T-cell (primary cell): ENCODE measurements around the gene FANCL. TPM values are rescaled to one million over a fixed set of nuclear protein-coding genes. Genes with fewer than 3 reads are reported as not detected.
"Not testable (repeated sequence)": the region's sequence is repeated elsewhere in the genome, so short reads cannot be mapped to it uniquely, and the experiment has no call there.

ENCODE experiments used
- ATAC-seq, 4 experiments: fragments of 200-7000 bp in 3 of 4; fragments of 150-1000 bp in 1 of 4; cut with Tn5 transposase; replicated peaks in 1 of 4; 1 replicate in 3 of 4; 2 replicates in 1 of 4; pipeline ENCODE4 v1.10.0; 2021; ENCODE audit warnings: moderate library complexity in 3 of 4, mild to moderate bottlenecking in 2 of 4, moderate number of reproducible peaks in 1 of 4
- CTCF ChIA-PET, 2 donors: fragments of 300-600 bp; sonication (Branson Sonifier 250); formaldehyde crosslinking; loops; one replicate each; lab custom pipeline; 2022; ENCODE audit warnings: antibody characterized with exemption in 2 of 2; lab: Charles Lee
- POLR2A ChIA-PET, 2 donors: fragments of 300-600 bp; sonication (Branson Sonifier 250); formaldehyde crosslinking; loops; one replicate each; lab custom pipeline; 2022; ENCODE audit warnings: antibody characterized with exemption in 2 of 2; lab: Charles Lee
- DNase-seq, 35 experiments: peaks; one replicate each; pipeline versions ENCODE4 v3.0.0 to v3.0.0-alpha.2; 2013 to 2023
- H3K27ac ChIP-seq: one replicate; pipeline ENCODE4 v1.5.1; 2013; ENCODE audit warnings: low read length
- H3K27me3 ChIP-seq, 2 experiments: replicated peaks in 1 of 2; 1 replicate in 1 of 2; 2 replicates in 1 of 2; pipeline versions ENCODE4 v1.6.1 to v1.7.0; 2013; ENCODE audit warnings: low read length in 1 of 2, mixed read lengths in 1 of 2; ENCODE audit not compliant: control insufficient read depth in 2 of 2, insufficient read depth in 2 of 2; ENCODE audit errors: extremely low read depth in 1 of 2
- H3K36me3 ChIP-seq, 2 donors: 1 replicate in 1 of 2; 2 replicates in 1 of 2; pipeline versions ENCODE4 v1.6.1 to v1.7.0; 2013; ENCODE audit warnings: low read length in 1 of 2; ENCODE audit not compliant: control insufficient read depth in 2 of 2, insufficient read depth in 1 of 2; ENCODE audit errors: extremely low read depth in 1 of 2
- H3K4me1 ChIP-seq, 2 experiments: 1 replicate in 1 of 2; 2 replicates in 1 of 2; pipeline versions ENCODE4 v1.6.1 to v1.7.0; 2013; ENCODE audit warnings: low read length in 2 of 2, mixed read lengths in 1 of 2; ENCODE audit not compliant: insufficient read depth in 2 of 2, control insufficient read depth in 1 of 2; ENCODE audit errors: extremely low read depth in 1 of 2
- H3K4me3 ChIP-seq, 2 donors: 1 replicate in 1 of 2; 2 replicates in 1 of 2; pipeline versions ENCODE4 v1.5.1 to v1.7.0; 2013; ENCODE audit warnings: mild to moderate bottlenecking in 2 of 2, low read length in 1 of 2, moderate library complexity in 1 of 2; ENCODE audit not compliant: control insufficient read depth in 1 of 2; ENCODE audit errors: extremely low read depth in 1 of 2
- H3K9me3 ChIP-seq: 2 replicates; pipeline ENCODE4 v1.7.0; 2013
- H3K27ac Mint-ChIP-seq, 2 donors: one replicate each; pipeline ENCODE4 v1.8.0; 2020 to 2021; ENCODE audit warnings: mild to moderate bottlenecking in 2 of 2, mixed read lengths in 2 of 2
- H3K27me3 Mint-ChIP-seq, 2 donors: one replicate each; pipeline ENCODE4 v1.8.0; 2021 to 2022; ENCODE audit warnings: mixed read lengths in 2 of 2
- H3K36me3 Mint-ChIP-seq: one replicate; pipeline ENCODE4 v1.8.0; 2021; ENCODE audit warnings: mixed read lengths
- H3K4me1 Mint-ChIP-seq, 3 donors: one replicate each; pipeline ENCODE4 v1.8.0; 2020 to 2022; ENCODE audit warnings: mixed read lengths in 3 of 3, mild to moderate bottlenecking in 1 of 3
- H3K4me3 Mint-ChIP-seq, 3 donors: one replicate each; pipeline ENCODE4 v1.8.0; 2020 to 2022; ENCODE audit warnings: mild to moderate bottlenecking in 3 of 3, mixed read lengths in 3 of 3, moderate library complexity in 3 of 3
- H3K9me3 Mint-ChIP-seq, 3 donors: one replicate each; pipeline ENCODE4 v1.8.0; 2020 to 2022; ENCODE audit warnings: mixed read lengths in 3 of 3
- WGBS: methylation state at CpG from one replicate; pipeline ENCODE4 v1.1.5; 2013; ENCODE audit warnings: missing lambda C conversion rate; ENCODE audit not compliant: insufficient coverage; 5-methylcytosine and 5-hydroxymethylcytosine counted together
- total RNA-seq, 35 experiments: library from RNA in 6 of 35; stranded (reverse) in 6 of 35; fragments of 120-200 nt in 1 of 35; gene quantifications; one replicate each; pipeline versions ENCODE4 v1.2.1 to v1.2.4 and lab custom pipeline; 2013 to 2026

FANCL gene
- total RNA-seq, 5 donors from 2014 or later (not counting 1 experiment from before 2014, with no cell fraction given), result 2.4 to 7.4 (median 5.2) TPM

DNA sequence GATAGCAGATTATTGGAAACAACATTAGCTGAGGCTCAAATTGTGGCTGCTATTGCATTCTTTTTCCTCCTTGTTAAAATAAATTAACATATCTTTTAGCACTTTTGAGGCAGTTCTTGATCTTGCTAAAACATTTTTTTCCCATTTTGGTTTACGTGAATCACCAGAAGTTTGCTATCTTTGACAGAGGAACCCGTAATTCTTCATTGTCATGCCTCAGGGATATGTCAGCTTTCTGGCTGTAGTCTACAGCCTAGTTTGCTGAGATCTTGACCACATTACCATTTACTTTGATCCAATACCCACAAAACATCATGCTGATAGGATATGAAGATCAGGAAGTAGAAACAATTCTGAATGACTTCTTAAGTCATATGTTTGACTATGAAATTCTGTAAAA, 25.1 kb upstream of the FANCL start:
- Mint-ChIP-seq H3K4me3 (no peak overlapping the region), H3K4me1 (no peaks in the 10 kb centered on the region), H3K36me3 (no peaks in the 10 kb centered on the region), H3K9me3 (no peaks in the 10 kb centered on the region), H3K27me3 (peaks cover 0 to 4% of the 10 kb centered on the region in 2 donors), H3K27ac (no peak overlapping the region)
- Histone ChIP-seq H3K36me3 (no peaks in the 10 kb centered on the region), H3K4me3 (no peak overlapping the region), H3K9me3 (no peaks in the 10 kb centered on the region), H3K4me1 (no peaks in the 10 kb centered on the region), H3K27me3 (no peaks in the 10 kb centered on the region), H3K27ac (no peak overlapping the region)
- POLR2A ChIA-PET, result no interaction called here
- WGBS, result 100% methylated on average over 2 of the region's 2 CpGs
- ATAC-seq (no peak), DNase-seq (no peak)
- CTCF ChIA-PET, result no interaction called here

DNA sequence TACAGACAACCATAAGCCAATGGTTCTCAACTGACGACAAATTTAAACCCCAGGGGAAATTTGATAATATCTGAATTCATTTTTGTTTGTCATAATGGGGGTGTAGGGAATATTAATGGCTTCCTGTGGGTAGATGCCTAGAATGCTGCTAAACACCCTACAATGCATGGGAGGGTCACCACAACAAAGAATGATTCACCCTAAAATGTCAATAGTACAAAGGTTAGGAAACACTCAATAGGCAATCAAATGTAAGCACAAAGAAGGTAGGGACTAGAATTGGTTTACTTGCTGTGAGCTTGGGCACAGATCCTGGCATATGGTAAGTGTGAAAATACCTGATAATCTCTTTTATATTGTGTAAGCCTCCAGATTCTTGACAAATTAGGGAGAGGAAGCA, 20.1 kb upstream of the FANCL start:
- POLR2A ChIA-PET, result no interaction called here
- no peak overlapping the region for H3K4me3 Mint-ChIP-seq
- Histone ChIP-seq H3K36me3 (no peaks in the 10 kb centered on the region), H3K4me3 (no peak overlapping the region), H3K4me1 (no peaks in the 10 kb centered on the region), H3K9me3 (no peaks in the 10 kb centered on the region), H3K27ac (no peak overlapping the region), H3K27me3 (no peaks in the 10 kb centered on the region)
- WGBS, result no CpG with 5 or more reads among the region's 1 CpG
- H3K27me3 Mint-ChIP-seq, result peaks cover 0 to 7% of the 10 kb centered on the region in 2 donors
- no peaks in the 10 kb centered on the region for H3K36me3 Mint-ChIP-seq
- CTCF ChIA-PET, result no interaction called here
- H3K27ac Mint-ChIP-seq, result no peak overlapping the region
- no peaks in the 10 kb centered on the region for H3K9me3 Mint-ChIP-seq
- H3K4me1 Mint-ChIP-seq, result no peaks in the 10 kb centered on the region
- DNase-seq (no peak), ATAC-seq (no peak)

DNA sequence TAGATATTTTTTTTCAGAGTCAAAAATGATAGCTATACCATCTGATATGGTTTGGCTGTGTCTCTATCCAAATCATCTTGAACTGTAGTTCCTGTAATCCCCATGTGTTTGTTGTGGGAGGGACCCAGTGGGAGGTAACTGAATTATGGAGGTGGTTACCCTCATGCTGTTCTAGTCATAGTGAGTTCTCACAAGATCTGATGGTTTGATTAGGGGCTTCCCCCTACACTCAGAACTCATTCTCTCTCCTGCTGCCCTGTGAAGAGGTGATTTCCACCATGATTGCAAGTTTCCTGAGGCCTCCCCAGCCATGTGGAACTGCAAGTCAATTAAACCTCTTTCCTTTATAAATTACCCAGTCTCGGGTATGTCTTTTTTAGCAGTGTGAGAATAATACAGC, 17.3 kb upstream of the FANCL start:
- H3K4me1 ChIP-seq, H3K36me3 ChIP-seq, H3K4me1 Mint-ChIP-seq, H3K27ac ChIP-seq, POLR2A ChIA-PET, H3K4me3 ChIP-seq, H3K27me3 ChIP-seq, H3K4me3 Mint-ChIP-seq, H3K9me3 Mint-ChIP-seq, DNase-seq, ATAC-seq, H3K27ac Mint-ChIP-seq, H3K36me3 Mint-ChIP-seq, H3K27me3 Mint-ChIP-seq, H3K9me3 ChIP-seq: not testable (repeated sequence)
- CTCF ChIA-PET, result interaction anchor here in 1 of 2 donors (0.6 kb wide), 1 partner anchor 30 kb away, joined by 3 read pairs; no protein-coding TSS in a partner anchor
- no CpG with 5 or more reads among the region's 1 CpG for WGBS

DNA sequence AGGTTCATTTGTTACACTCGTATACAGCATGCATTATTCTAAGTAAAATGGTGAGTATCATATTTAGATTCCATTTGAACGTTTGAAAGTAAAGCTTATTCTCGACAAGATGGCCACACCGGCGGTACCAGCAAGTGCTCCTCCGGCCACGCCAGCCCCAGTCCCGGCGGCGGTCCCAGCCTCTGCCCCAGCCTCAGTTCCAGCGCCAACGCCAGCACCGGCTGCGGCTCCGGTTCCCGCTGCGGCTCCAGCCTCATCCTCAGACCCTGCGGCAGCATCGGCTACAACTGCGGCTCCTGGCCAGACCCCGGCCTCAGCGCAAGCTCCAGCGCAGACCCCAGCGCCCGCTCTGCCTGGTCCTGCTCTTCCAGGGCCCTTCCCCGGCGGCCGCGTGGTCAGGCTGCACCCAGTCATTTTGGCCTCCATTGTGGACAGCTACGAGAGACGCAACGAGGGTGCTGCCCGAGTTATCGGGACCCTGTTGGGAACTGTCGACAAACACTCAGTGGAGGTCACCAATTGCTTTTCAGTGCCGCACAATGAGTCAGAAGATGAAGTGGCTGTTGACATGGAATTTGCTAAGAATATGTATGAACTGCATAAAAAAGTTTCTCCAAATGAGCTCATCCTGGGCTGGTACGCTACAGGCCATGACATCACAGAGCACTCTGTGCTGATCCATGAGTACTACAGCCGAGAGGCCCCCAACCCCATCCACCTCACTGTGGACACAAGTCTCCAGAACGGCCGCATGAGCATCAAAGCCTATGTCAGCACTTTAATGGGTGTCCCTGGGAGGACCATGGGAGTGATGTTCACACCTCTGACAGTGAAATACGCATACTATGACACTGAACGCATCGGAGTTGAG, 10.4 kb upstream of the FANCL start:
- H3K27ac ChIP-seq, H3K27ac Mint-ChIP-seq, H3K9me3 Mint-ChIP-seq, ATAC-seq, H3K27me3 Mint-ChIP-seq, H3K4me3 ChIP-seq, H3K36me3 Mint-ChIP-seq, H3K9me3 ChIP-seq, CTCF ChIA-PET, H3K27me3 ChIP-seq, H3K4me1 ChIP-seq, DNase-seq, H3K4me3 Mint-ChIP-seq, H3K36me3 ChIP-seq, POLR2A ChIA-PET, H3K4me1 Mint-ChIP-seq: not testable (repeated sequence)
- 95% methylated on average over 22 of the region's 43 CpGs for WGBS

DNA sequence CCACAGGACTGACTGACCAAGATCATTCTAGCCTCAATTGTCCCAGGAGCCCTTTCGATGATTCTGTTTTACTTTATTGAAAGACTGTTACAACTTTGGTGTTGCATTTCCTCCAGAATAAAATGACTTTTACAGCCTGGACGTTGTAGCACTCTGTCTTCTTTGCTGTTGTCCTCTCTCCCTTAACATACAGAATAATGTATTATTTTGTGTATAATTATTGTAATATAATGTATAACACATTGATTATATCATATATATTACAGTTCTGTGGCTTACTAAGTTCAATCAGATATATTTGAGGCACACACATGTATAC, 380 bp upstream of the FANCL start:
- Histone ChIP-seq H3K27me3 (no peaks in the 10 kb centered on the region), H3K4me3 (peak overlapping the region; percentile 91 to 100), H3K27ac (peak overlapping the region; percentile 54), H3K36me3 (no peaks in the 10 kb centered on the region), H3K9me3 (no peaks in the 10 kb centered on the region), H3K4me1 (peaks cover 0 to 4% of the 10 kb centered on the region in 2 experiments)
- Mint-ChIP-seq H3K27ac (peak overlapping the region; percentile 61 to 80), H3K36me3 (no peaks in the 10 kb centered on the region), H3K4me1 (peaks cover 10 to 35% (median 33%) of the 10 kb centered on the region in 3 donors), H3K9me3 (no peaks in the 10 kb centered on the region), H3K27me3 (peaks cover 0 to 5% of the 10 kb centered on the region in 2 donors), H3K4me3 (peak overlapping the region; percentile 92 to 97 (median 92))
- no CpG with 5 or more reads among the region's 2 CpGs for WGBS
- ChIA-PET CTCF (no interaction called here), POLR2A (no interaction called here)
- ATAC-seq (no peak), DNase-seq (no peak)

DNA sequence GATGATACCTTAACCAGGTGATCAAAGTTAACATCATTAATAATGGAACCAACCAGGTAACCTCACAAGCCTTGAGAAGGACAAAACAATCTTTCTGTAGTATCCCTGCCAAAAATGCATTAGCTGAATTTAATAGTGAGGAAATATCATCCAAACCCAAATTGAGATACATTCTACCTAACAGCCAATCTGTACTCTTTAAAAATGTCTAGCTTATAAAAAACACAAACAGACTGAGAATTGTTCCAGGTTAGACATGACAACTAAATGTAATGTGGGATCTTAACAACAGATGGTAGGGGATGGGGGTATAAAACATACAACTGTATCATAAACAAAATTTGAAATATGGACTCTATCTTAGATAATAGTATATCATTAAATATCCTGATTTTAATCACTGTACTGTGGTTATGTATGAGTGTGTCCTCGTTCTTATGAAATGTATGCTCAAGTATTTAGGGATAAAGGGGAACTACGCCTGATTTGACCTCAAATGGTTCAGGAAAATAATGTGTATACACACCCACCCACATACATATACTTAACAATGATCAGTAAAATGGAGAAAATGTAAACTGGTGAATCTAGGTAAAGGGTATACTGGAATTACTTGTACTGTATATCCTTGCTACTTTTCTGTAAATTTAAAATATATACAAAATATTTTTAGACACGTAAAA, 1.7 kb downstream of the FANCL start:
- no peak overlapping the region for H3K4me3 Mint-ChIP-seq
- no peak overlapping the region for H3K27ac ChIP-seq
- POLR2A ChIA-PET, result no interaction called here

More for the DNA sequence above, 1.7 kb downstream of the FANCL start:
- Mint-ChIP-seq H3K27ac (no peak overlapping the region), H3K27me3 (peaks cover 0 to 3% of the 10 kb centered on the region in 2 donors), H3K36me3 (no peaks in the 10 kb centered on the region), H3K9me3 (no peaks in the 10 kb centered on the region), H3K4me1 (peaks cover 17 to 41% (median 33%) of the 10 kb centered on the region in 3 donors)
- no peaks in the 10 kb centered on the region for H3K27me3 ChIP-seq
- DNase-seq (no peak), ATAC-seq (no peak)
- CTCF ChIA-PET, result interaction anchor here in 1 of 2 donors (0.5 kb wide), 1 partner anchor 89 kb away, joined by 3 read pairs; no protein-coding TSS in a partner anchor
- H3K4me1 ChIP-seq, result peaks cover 0 to 4% of the 10 kb centered on the region in 2 experiments
- WGBS, result no CpG with 5 or more reads among the region's 3 CpGs
- no peak overlapping the region for H3K4me3 ChIP-seq
- no peaks in the 10 kb centered on the region for H3K36me3 ChIP-seq
- no peaks in the 10 kb centered on the region for H3K9me3 ChIP-seq
